ENCODE measurements around the gene HS2ST1.

- TF ChIP-seq CTBP1 (IDR thresholded peaks at IDR 0.05; ENCODE audit: borderline replicate concordance) (no peak), TARDBP (IDR thresholded peaks at IDR 0.05) (no peak), FOXM1 (IDR thresholded peaks at IDR 0.05; ENCODE audit: borderline replicate concordance) (no peak), SP1 (IDR thresholded peaks at IDR 0.05) (no peak), SUZ12 (IDR thresholded peaks at IDR 0.05) (no peak), FOXK2 (IDR thresholded peaks at IDR 0.05) (no peak), ELF4 (IDR thresholded peaks at IDR 0.05) (no peak), FOXA1 (IDR thresholded peaks at IDR 0.05) (no peak), ARNT (IDR thresholded peaks at IDR 0.05) (no peak), BHLHE40 (IDR thresholded peaks at IDR 0.05; ENCODE audit: borderline replicate concordance) (no peak)
Observed at GRCh38 chr1:87074001-87074795, 159.8 kb downstream of the HS2ST1 start.
